ENCODE data around the gene SACM1L.

- TF ChIP-seq POLR2A (IDR thresholded peaks at IDR 0.05; ENCODE audit: low read depth, low read length) (no peak), CTCF (conservative IDR thresholded peaks at IDR 0.05; ENCODE audit: low read depth, low read length) (no peak), CHD1 (IDR thresholded peaks at IDR 0.05; ENCODE audit: low read depth, low read length) (no peak), BHLHE40 (IDR thresholded peaks at IDR 0.05; ENCODE audit: low read depth, low read length) (no peak), MAFK (IDR thresholded peaks at IDR 0.05; ENCODE audit: low read depth, low read length) (no peak), SMC3 (IDR thresholded peaks at IDR 0.05; ENCODE audit: low read depth, low read length) (no peak), RAD21 (IDR thresholded peaks at IDR 0.05; ENCODE audit: low read length) (no peak), ELK1 (IDR thresholded peaks at IDR 0.05; ENCODE audit: borderline replicate concordance, low read depth, low read length) (no peak), USF2 (IDR thresholded peaks at IDR 0.05; ENCODE audit: low read depth, low read length) (no peak), MAZ (IDR thresholded peaks at IDR 0.05; ENCODE audit: borderline replicate concordance, low read depth, low read length) (no peak)
Observed at GRCh38 chr3:45653205-45653604, 36.0 kb upstream of the SACM1L start.

All from IMR-90 (cell line).